Measurements from ENCODE around the gene ATOH8.

Gene ATOH8

DNA sequence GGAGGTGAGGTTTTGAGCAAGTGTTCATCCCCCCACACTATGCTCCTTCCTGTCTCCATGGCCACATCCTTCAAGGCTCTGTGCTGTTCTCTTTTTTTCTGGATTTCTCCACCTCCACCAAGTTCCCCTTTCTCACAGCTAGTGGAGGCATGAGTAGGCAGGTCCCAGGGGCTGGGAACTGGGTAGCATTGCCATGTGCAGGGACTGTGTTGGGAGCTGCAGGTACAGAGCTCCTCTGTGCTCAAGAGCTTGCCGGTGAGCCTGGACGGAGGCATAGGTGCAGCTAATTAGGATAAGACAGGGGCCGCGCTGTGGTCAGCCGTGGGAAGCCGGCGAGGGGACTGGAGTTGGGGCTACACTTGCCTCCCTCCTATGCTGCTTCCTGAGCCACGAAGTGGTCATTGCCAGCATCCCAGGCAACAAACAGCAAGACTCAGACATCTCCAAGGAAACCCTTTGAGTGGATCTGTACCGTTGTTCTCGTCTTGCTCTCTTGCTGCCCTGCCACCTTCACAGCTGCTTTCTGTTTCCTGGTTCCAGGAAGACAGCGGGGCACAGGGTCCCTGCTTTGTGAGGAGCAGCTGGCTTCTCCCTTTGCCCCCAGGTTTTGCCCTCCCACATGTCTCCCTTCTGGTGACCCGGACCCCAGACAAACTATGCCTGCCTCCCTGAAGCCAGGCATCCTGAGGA, 36.9 kb downstream of the ATOH8 start:
- DNase-seq: no peak

GRCh38 chr2:85791704-85792565, 38.1 kb downstream of the ATOH8 start:
- DNase-seq: no peak

- DNase-seq: no peak
Measured at GRCh38 chr2:85792783-85793441, 39.1 kb downstream of the ATOH8 start.

DNA sequence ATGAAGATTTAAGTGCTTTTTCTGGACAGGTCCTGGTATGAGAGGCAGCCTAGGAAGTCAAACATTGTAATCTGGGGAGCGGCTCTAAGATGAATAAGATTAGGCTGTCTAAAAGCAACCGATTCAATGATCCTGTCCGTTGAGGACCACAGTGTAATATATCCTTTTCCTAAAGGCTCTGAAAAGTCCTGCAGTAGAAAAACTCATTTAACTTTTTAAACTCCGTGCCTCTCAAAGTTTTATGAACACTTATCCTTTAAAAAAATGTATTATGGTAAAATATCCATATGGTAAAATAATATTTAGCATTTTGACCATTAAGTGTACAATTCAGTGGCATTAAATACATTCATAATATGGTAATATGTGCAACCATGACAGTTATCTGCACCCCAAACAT, 39.8 kb downstream of the ATOH8 start:
- no peak for DNase-seq

- DNase-seq: no peak
Measured at GRCh38 chr2:85794038-85794441, 40.2 kb downstream of the ATOH8 start.

- no peak for DNase-seq
Measured at GRCh38 chr2:85794491-85795121, 40.8 kb downstream of the ATOH8 start.

DNA sequence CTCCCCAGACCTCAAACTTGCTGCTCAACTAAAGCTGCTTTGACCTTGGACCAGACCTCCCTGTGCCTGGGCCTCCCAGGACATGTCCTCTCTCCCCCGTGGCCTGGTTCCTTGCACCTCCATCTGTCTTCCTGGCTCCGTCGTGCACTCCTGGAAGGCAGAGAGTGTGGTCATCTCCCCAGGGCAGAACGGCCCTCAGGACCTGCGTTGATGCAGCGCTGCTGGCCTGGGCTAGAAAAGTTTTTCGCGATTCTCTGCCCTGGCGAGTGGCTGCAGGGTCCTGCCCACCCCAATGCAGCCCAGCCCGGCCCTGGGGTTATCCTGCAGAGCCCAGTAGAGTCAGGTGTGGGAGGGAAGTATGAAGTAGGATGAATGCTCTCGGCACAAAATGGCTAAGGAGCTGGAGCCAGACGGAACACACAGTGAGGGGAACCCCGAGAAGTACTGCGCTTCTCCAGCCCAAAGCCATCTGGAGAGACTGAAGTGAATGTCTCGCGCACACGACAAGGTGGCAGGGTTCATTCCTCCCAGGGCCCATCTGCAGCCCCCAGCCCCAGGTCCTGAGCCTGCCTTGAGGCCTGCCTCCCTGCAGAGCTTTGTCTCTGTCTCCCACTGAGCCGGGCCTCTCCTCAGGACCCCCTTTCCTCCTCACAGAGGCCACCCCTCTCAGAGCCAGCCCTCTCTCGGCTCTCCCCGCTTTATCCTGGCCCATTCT, 41.7 kb downstream of the ATOH8 start:
- no peak for DNase-seq

GRCh38 chr2:85796046-85796340, 42.2 kb downstream of the ATOH8 start:
- no peak for DNase-seq

- DNase-seq: no peak
Measured at GRCh38 chr2:85796341-85797262, 42.8 kb downstream of the ATOH8 start.

- no peak for DNase-seq
Measured at GRCh38 chr2:85797263-85797660, 43.5 kb downstream of the ATOH8 start.

- DNase-seq: no peak
Measured at GRCh38 chr2:85797921-85798320, 44.1 kb downstream of the ATOH8 start.

- no peak for DNase-seq
Measured at GRCh38 chr2:85799215-85799956, 45.6 kb downstream of the ATOH8 start.

DNA sequence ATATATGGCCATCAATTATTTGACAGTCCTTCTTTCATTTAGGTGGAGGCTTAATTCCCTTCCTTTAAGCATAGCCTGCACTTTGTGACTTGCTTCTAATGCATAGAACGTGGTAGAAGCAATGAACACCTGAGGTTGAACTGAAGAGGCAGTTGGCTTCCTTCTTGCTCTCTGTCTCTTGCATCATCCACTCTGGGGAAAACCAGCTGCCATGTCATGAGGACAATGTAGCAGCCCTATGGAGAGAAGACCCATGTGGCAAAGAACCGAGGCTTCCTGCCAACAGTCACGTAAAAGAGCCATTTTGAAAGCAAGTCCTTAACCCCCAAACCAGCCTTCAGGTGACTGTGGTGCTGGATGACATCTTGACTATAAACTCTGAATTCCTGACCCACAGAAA, 46.8 kb downstream of the ATOH8 start:
- DNase-seq: no peak

DNA sequence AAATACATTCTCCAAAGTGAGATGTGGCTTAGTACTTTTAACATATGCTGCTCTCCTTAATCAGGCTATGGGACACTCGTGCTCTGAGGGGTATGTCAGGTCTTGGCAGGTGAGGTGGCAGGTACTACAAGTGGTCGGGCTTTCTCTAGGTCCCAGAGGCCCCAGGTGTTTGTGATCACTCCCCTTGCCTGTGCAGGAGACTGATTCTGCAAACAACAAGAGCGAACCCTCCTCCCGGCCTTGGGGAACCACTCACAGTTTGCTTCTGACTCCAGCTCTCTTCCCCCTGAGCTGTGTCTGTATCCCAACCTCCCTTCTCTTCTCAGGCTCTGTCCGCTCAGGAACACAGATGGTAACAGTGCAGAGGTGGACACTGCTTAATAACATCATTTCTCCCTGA, 48.1 kb downstream of the ATOH8 start:
- DNase-seq: no peak

- no peak for DNase-seq
Measured at GRCh38 chr2:85802354-85803103, 48.7 kb downstream of the ATOH8 start.

DNA sequence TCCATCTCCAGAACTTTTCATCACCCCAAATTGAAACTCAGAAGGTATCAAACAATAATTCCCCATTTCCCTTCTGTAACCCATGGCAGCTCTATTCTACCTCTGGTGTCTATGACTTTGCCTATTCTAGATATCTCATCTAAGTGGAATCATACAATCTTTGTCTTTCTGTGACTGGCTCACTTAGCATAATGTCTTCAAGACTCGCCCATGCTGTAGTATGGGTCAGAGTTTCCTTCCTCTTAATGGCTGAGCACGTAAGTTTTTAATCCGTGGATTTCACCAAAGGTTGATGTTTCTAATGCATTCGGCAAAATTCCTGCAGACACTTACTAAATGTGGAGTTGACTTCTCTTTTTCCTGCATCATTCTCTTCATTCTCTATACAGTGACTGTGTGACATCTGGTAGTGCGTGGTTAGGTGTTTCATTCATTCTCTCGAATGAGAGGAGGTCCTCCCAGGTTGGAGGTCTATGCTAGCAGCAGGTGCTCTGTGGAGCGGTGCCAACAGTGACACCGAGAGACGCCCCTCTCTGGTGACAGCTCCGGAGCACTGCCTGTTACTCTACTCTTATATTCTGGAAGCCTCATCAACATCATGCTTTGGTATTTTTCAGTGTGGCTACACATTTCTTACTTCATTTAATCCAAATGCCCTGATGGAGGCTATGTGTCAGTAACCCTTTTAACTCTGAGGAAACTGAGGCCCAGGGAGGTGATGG, 50.1 kb downstream of the ATOH8 start:
- DNase-seq: no peak

DNA sequence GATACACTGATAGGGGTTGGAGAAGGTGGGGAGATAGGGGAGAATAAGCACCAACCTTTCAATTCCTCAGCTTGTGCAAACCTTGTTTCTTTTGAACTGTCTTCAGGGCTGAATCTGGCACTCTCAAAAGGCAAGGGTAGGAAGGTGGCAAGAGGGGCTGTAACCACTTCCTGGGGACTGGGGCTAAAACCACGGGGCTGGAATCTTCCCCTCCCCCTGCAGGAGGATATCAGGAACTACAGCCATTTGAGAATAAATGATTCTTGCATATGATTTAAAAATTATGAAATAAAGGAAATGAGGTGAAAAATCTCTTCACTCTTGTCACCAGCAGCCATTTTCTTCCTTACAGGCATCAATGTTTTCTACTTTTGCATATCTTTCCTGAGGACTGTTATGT, 50.8 kb downstream of the ATOH8 start:
- no peak for DNase-seq

- DNase-seq: no peak
Measured at GRCh38 chr2:85806358-85807118, 52.7 kb downstream of the ATOH8 start.

GRCh38 chr2:85807756-85808155, 54.0 kb downstream of the ATOH8 start:
- no peak for DNase-seq
